GM12873 (cell line): ENCODE results near the gene CFAP46.

Experiments used
- CTCF ChIP-seq: IDR thresholded peaks from 2 replicates; pipeline ENCODE4 v1.5.1; 2012; ENCODE audit warnings: low read depth, mild to moderate bottlenecking, moderate library complexity, low read length, control low read depth; ENCODE audit not compliant: insufficient read depth; ENCODE audit errors: missing control alignments

CFAP46 gene

GRCh38 chr10:132802048-132802447 lies 140.3 kb downstream of the CFAP46 start:
- no peak for TF ChIP-seq CTCF

GRCh38 chr10:132799865-132800264 lies 142.5 kb downstream of the CFAP46 start:
- no peak for TF ChIP-seq CTCF

GRCh38 chr10:132798876-132799275 lies 143.5 kb downstream of the CFAP46 start:
- no peak for TF ChIP-seq CTCF

DNA sequence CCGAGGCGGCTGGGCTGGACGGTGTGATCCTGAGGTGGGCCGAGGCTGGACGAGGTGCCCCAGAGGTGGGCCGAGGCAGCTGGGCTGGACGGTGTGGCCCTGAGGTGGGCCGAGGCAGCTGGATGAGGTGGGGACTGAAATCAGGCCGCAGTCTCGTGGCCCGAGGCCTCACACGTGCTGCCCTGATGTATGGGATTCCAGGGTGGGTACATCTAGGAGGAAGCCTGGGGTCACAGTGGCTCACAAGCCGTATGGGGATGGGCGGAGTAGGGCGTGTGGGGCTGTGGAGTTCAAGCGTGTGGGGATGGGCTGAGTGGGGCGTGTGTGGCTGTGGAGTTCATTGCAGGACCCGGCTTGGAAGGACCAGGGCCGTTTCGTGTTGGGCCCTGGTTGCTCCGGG lies 144.0 kb downstream of the CFAP46 start:
- TF ChIP-seq CTCF = no peak

GRCh38 chr10:132796846-132797245 lies 145.5 kb downstream of the CFAP46 start:
- TF ChIP-seq CTCF = no peak

- no peak for TF ChIP-seq CTCF
Measured at GRCh38 chr10:132793871-132794849, 148.2 kb downstream of the CFAP46 start.

GRCh38 chr10:132793213-132793612 lies 149.2 kb downstream of the CFAP46 start:
- TF ChIP-seq CTCF = no peak
